Effector memory CD8-positive, alpha-beta T cell (primary cell): ENCODE data around the gene RBM43.

Experiments used
- ATAC-seq: fragments of 150-1000 bp; cut with Tn5 transposase; replicated peaks from 2 replicates; pipeline ENCODE4 v1.10.0; 2021; ENCODE audit warnings: mild to moderate bottlenecking, moderate library complexity
- DNase-seq, 3 experiments: peaks; one replicate each; pipeline ENCODE4 v3.0.0; 2021
- H3K27ac Mint-ChIP-seq, 2 donors: one replicate each; pipeline ENCODE4 v1.8.0; 2022; ENCODE audit warnings: mild to moderate bottlenecking in 2 of 2, mixed read lengths in 2 of 2, moderate library complexity in 2 of 2
- H3K27me3 Mint-ChIP-seq, 2 donors: one replicate each; pipeline ENCODE4 v1.8.0; 2022; ENCODE audit warnings: mixed read lengths in 2 of 2
- H3K36me3 Mint-ChIP-seq: one replicate; pipeline ENCODE4 v1.8.0; 2022; ENCODE audit warnings: mild to moderate bottlenecking, moderate library complexity, mixed read lengths; ENCODE audit not compliant: insufficient read depth
- H3K4me1 Mint-ChIP-seq, 2 donors: one replicate each; pipeline ENCODE4 v1.8.0; 2022; ENCODE audit warnings: low read depth in 2 of 2, mixed read lengths in 2 of 2
- H3K4me3 Mint-ChIP-seq, 2 donors: one replicate each; pipeline ENCODE4 v1.8.0; 2022; ENCODE audit warnings: mild to moderate bottlenecking in 2 of 2, mixed read lengths in 2 of 2, moderate library complexity in 2 of 2
- H3K9me3 Mint-ChIP-seq, 2 donors: one replicate each; pipeline ENCODE4 v1.8.0; 2022; ENCODE audit warnings: mixed read lengths in 2 of 2

Gene RBM43

DNA sequence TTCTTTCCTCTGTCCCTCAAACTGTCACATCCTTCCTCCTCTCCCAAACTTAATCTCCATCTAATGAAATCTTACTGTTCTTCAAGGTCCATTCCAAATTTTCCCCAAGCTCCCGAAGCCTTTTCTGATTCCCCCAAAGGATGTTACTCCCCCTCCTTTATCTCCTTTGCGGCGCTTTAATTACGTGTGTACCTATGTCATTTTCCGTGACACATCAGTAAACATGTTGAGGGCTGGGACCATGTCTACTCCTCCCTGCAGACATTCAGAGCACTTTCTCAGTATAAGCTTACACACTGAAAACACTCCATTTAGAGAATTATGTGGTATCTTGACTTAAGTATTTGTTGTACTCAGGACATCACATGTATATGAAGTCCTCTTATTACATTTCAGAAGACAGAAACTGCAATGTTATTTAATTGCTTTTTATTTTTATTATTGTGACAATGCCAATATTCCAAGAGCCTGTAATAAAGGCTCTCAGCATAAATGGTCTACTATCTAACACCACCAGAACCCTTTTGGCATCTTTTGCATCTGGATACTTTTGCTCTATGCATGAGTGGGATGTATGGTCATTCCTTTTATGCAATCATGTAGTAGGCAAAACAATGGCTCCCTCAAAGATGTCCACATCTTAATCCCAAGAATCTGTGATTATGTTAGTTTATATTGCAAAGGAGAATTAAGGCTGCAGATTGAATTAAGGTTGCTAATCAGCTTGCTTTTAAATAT is 26.0 kb upstream of the RBM43 start:
- Mint-ChIP-seq H3K36me3 (peaks cover 25% of the 10 kb centered on the region), H3K9me3 (no peaks in the 10 kb centered on the region), H3K27ac (peak overlapping the region; percentile 94 to 99), H3K4me1 (peaks cover 34 to 37% of the 10 kb centered on the region in 2 donors), H3K4me3 (peak overlapping the region; percentile 84 to 95), H3K27me3 (no peaks in the 10 kb centered on the region)
- DNase-seq (no peak), ATAC-seq (no peak)

DNA sequence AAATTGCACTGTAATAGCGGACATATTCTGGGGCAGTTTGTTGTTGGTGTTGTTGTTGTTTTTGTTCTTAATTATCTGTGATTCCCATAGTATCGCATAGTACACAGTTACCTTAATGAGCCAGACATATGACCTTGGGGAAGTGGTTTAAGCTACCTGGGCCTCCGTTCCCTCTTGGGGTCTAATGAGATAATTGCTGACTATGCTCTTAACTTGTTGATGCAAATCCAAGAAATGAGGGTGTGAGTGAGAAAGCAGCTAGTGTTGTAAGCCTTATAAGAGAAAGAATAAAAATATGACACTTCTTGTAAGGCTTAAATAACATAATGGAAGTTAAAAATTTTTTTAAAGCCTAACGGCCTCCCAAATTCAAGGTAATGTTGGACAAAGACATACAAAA is 20.7 kb upstream of the RBM43 start:
- H3K27me3 Mint-ChIP-seq, result no peaks in the 10 kb centered on the region
- DNase-seq, result no peak
- no peaks in the 10 kb centered on the region for H3K9me3 Mint-ChIP-seq
- no peak overlapping the region for H3K4me3 Mint-ChIP-seq
- no peak for ATAC-seq
- peaks cover 50% of the 10 kb centered on the region for H3K36me3 Mint-ChIP-seq
- peaks cover 20 to 27% of the 10 kb centered on the region in 2 donors for H3K4me1 Mint-ChIP-seq
- H3K27ac Mint-ChIP-seq, result no peak overlapping the region

- DNase-seq, result no peak
- Mint-ChIP-seq H3K4me3 (no peak overlapping the region), H3K27ac (no peak overlapping the region), H3K36me3 (peaks cover 71% of the 10 kb centered on the region), H3K27me3 (no peaks in the 10 kb centered on the region), H3K9me3 (no peaks in the 10 kb centered on the region), H3K4me1 (peaks cover 5 to 16% of the 10 kb centered on the region in 2 donors)
- no peak for ATAC-seq
Observed at GRCh38 chr2:151280271-151280670, 18.6 kb upstream of the RBM43 start.

- Mint-ChIP-seq H3K27me3 (no peaks in the 10 kb centered on the region), H3K4me1 (peaks cover 0 to 8% of the 10 kb centered on the region in 2 donors), H3K4me3 (no peak overlapping the region), H3K27ac (no peak overlapping the region), H3K36me3 (peaks cover 88% of the 10 kb centered on the region), H3K9me3 (no peaks in the 10 kb centered on the region)
- DNase-seq (no peak), ATAC-seq (no peak)
Observed at GRCh38 chr2:151278487-151278886, 16.8 kb upstream of the RBM43 start.

DNA sequence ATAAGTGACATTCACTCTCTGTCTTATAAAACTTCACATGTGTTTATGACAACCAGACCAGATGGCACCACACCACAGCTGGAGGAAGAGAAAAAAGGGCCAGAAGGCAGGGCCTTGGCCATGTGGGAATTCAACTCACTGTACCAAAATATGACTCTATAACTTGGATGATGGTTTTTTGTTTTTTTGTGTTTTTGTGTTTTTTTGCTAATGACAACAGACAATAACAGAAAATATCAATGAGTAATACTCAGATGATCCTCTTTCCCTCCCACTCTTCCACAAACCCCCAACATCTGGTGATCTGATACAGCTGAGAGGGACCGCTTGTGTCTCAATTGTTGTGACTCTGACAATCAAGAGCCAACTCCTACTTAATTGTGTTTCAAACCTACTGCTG is 15.4 kb upstream of the RBM43 start:
- no peak for ATAC-seq
- Mint-ChIP-seq H3K27me3 (no peaks in the 10 kb centered on the region), H3K9me3 (no peaks in the 10 kb centered on the region), H3K4me1 (peaks cover 0 to 8% of the 10 kb centered on the region in 2 donors), H3K36me3 (peaks cover 88% of the 10 kb centered on the region), H3K4me3 (no peak overlapping the region), H3K27ac (no peak overlapping the region)
- DNase-seq, result no peak

DNA sequence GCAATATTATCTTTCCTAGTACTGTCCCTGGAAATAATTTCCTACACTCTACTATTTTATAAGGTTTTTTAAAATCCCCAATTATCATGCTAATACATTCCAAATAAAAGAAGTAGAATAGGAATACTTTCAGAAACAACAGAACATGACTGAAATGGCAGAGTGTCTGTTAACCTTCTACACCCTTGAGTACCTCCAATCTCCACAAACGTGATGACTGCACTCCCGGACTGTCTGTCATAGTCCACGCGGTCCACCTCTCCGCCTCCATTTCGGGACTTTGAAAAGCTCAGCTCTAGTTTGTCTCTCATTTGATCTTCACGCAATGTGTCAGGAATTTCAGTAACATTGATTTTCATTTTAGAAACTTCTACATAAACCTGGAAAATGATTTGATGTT is 13.6 kb upstream of the RBM43 start:
- DNase-seq, result no peak
- peaks cover 83% of the 10 kb centered on the region for H3K36me3 Mint-ChIP-seq
- no peaks in the 10 kb centered on the region for H3K9me3 Mint-ChIP-seq
- no peak for ATAC-seq
- peaks cover 0 to 8% of the 10 kb centered on the region in 2 donors for H3K4me1 Mint-ChIP-seq
- H3K4me3 Mint-ChIP-seq, result no peak overlapping the region
- H3K27ac Mint-ChIP-seq, result peak overlapping the region in 1 of 2 donors; percentile 51
- H3K27me3 Mint-ChIP-seq, result no peaks in the 10 kb centered on the region

DNA sequence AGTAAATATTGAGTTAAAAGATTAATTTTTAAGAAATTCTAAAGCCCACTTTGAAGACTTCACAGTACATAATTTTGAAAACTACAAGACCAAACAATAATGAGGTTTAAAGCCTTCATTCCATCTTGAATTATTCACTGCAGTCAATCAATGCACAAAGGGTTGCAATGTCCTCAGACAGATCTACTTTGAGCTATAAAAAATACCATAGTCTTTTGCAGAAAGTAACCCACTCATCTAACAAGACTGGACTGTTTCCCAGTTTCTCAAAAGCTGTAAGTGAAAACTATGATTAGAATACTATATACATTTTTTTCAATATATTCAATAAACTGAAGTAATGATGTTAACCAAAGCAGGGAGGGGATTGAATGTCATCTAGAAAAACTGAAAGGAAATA is 10.2 kb upstream of the RBM43 start:
- Mint-ChIP-seq H3K4me1 (peaks cover 0 to 7% of the 10 kb centered on the region in 2 donors), H3K27me3 (no peaks in the 10 kb centered on the region), H3K4me3 (no peak overlapping the region), H3K9me3 (no peaks in the 10 kb centered on the region), H3K27ac (no peak overlapping the region), H3K36me3 (peaks cover 64% of the 10 kb centered on the region)
- ATAC-seq (no peak), DNase-seq (no peak)

DNA sequence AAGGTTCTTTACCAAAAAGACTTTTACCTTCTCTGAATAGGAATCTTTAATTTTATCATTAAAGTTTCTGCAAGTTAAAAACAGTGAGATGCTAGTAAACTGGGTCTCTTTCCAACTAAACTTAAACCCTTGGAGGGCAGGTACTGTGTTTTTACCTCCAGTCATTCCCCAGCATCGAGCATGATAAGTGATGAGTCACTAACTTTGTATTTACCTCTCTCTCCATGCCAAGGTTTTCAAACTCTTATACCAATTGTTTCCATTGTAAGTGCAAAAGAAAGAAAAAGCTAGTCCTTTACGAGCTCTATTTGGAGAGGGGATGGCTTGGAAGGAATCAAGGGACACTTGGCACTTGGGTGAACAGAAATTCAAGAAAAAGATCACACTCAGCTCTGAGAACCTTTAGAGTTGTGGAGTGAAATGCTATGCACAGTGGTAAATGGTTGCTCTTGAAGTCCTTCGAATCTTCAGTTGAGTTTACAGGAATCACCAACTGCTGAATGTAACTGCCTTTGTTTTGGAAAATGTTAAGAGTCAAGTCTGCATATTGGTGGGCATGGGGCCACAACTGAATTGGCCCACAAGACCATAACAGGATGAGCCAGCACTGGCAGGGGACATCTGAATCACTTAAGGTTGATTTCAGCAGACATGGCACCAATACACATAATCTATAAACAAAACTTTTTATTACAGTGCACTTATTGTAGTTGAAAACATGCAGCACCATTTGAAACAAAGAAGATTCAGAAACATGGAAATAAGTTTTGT is 8.3 kb upstream of the RBM43 start:
- H3K9me3 Mint-ChIP-seq, result no peaks in the 10 kb centered on the region
- ATAC-seq, result no peak
- no peak for DNase-seq
- H3K4me1 Mint-ChIP-seq, result no peaks in the 10 kb centered on the region
- peaks cover 47% of the 10 kb centered on the region for H3K36me3 Mint-ChIP-seq
- no peaks in the 10 kb centered on the region for H3K27me3 Mint-ChIP-seq
- no peak overlapping the region for H3K4me3 Mint-ChIP-seq
- no peak overlapping the region for H3K27ac Mint-ChIP-seq

- no peak for ATAC-seq
- H3K27ac Mint-ChIP-seq, result no peak overlapping the region
- peaks cover 31% of the 10 kb centered on the region for H3K36me3 Mint-ChIP-seq
Observed at GRCh38 chr2:151268085-151268484, 6.4 kb upstream of the RBM43 start.

DNA sequence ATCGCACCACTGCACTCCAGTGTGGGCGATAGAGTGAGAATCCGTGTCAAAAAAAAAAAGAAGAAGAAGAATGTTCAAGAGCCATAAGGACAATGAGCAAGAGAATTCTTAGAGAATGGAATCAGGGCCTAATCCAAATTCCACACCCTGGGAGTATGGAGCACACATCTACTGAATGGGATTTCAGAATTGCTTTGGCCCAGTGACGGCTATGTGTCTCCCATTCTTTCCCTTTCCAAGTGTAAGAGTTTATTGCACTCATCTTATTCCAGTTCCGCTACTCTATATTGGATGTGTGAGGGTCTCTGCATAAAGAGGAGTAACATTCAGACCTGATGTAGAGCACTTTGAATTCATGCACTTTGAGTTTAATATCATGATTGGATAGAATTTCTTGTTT is 5.9 kb upstream of the RBM43 start:
- ATAC-seq, result no peak
- no peak overlapping the region for H3K4me3 Mint-ChIP-seq
- no peak for DNase-seq

More at GRCh38 chr2:151268085-151268484, 6.4 kb upstream of the RBM43 start:
- Mint-ChIP-seq H3K27me3 (no peaks in the 10 kb centered on the region), H3K4me3 (no peak overlapping the region), H3K9me3 (no peaks in the 10 kb centered on the region), H3K4me1 (no peaks in the 10 kb centered on the region)
- no peak for DNase-seq

GRCh38 chr2:151265991-151266390 is 4.3 kb upstream of the RBM43 start:
- ATAC-seq (no peak), DNase-seq (no peak)
- Mint-ChIP-seq H3K36me3 (peaks cover 30% of the 10 kb centered on the region), H3K9me3 (no peaks in the 10 kb centered on the region), H3K4me3 (no peak overlapping the region), H3K4me1 (peaks cover 5 to 10% of the 10 kb centered on the region in 2 donors), H3K27ac (no peak overlapping the region), H3K27me3 (no peaks in the 10 kb centered on the region)

More for the DNA sequence above, 5.9 kb upstream of the RBM43 start:
- peaks cover 27% of the 10 kb centered on the region for H3K36me3 Mint-ChIP-seq
- H3K9me3 Mint-ChIP-seq, result no peaks in the 10 kb centered on the region
- H3K27me3 Mint-ChIP-seq, result no peaks in the 10 kb centered on the region
- no peak overlapping the region for H3K27ac Mint-ChIP-seq
- H3K4me1 Mint-ChIP-seq, result peaks cover 0 to 3% of the 10 kb centered on the region in 2 donors

GRCh38 chr2:151264157-151264825 is 2.6 kb upstream of the RBM43 start:
- peaks cover 25% of the 10 kb centered on the region for H3K36me3 Mint-ChIP-seq
- no peaks in the 10 kb centered on the region for H3K27me3 Mint-ChIP-seq
- H3K27ac Mint-ChIP-seq, result no peak overlapping the region
- H3K4me3 Mint-ChIP-seq, result no peak overlapping the region
- H3K9me3 Mint-ChIP-seq, result no peaks in the 10 kb centered on the region
- ATAC-seq (no peak), DNase-seq (no peak)
- H3K4me1 Mint-ChIP-seq, result peaks cover 14 to 20% of the 10 kb centered on the region in 2 donors

DNA sequence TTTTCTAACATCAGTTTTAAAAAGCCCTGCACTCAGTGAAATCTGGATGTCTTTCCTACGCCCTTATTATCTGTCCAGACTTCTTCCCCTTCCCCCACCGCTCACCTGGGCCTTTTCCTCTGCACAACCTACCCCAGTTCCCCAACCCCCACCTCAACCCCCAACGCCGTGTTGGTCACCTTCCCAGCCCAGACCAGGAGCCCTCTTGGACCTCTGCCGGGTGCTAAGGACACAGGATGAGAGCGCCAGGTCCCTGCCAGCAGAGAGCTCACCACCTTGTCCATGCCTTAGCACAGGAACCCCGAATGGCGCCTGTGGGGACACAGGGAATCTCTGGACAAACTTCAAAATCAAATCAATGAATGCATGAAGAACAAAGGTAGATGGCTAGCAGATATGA is 966 bp upstream of the RBM43 start:
- Mint-ChIP-seq H3K9me3 (no peaks in the 10 kb centered on the region), H3K27me3 (no peaks in the 10 kb centered on the region), H3K4me1 (peaks cover 18 to 20% of the 10 kb centered on the region in 2 donors), H3K4me3 (peak overlapping the region; percentile 93 to 94), H3K36me3 (peaks cover 22% of the 10 kb centered on the region), H3K27ac (peak overlapping the region; percentile 69 to 100)
- ATAC-seq, result no peak
- no peak for DNase-seq
